GM12892 (cell line): ENCODE results near the gene MNT. TPM values are rescaled to one million over a fixed set of nuclear protein-coding genes. Genes with fewer than 3 reads are reported as not detected.
"Not testable (repeated sequence)": the region's sequence is repeated elsewhere in the genome, so short reads cannot be mapped to it uniquely, and the experiment has no call there.

Experiments used
- DNase-seq: peaks from one replicate; pipeline ENCODE4 v3.0.0; 2011; ENCODE audit not compliant: insufficient read length
- FAIRE-seq: peaks from 2 replicates; lab custom pipeline; 2011; peaks lifted over from hg19 to GRCh38; lab: Jason Lieb, UNC
- POLR2A ChIP-seq: IDR thresholded peaks from 2 replicates; pipeline ENCODE4 v1.6.1; 2011; ENCODE audit warnings: low read depth, low read length, control low read depth
- POLR2AphosphoS5 ChIP-seq: IDR thresholded peaks from 2 replicates; pipeline ENCODE4 v1.6.1; 2011; ENCODE audit warnings: low read depth, low read length, control low read depth
- TAF1 ChIP-seq: IDR thresholded peaks from 2 replicates; pipeline ENCODE4 v1.6.1; 2011; ENCODE audit warnings: low read depth, mild to moderate bottlenecking, control low read depth, low read length, borderline replicate concordance
- polyA plus RNA-seq: library from polyadenylated mRNA; unstranded; fragments of >200 nt; gene quantifications from one replicate; pipeline ENCODE4 v1.2.1, GENCODE V29; 2012; ENCODE audit warnings: missing spikeins, inconsistent platforms; ENCODE audit not compliant: missing spikeins

Gene MNT
- polyA plus RNA-seq: 4.7 TPM

GRCh38 chr17:2400877-2401425, at the start of gene MNT:
TSS of gene MNT (minus strand) at chr17:2401060. CDS start at chr17:2400712, 348 bp downstream.
- DNase-seq: peak; percentile 84
- TF ChIP-seq POLR2AphosphoS5 (peak; percentile 36; the same call in 1 of the 2 replicates), POLR2A (peak; percentile 54; the same call in 1 of the 2 replicates), TAF1 (peak; percentile 71; the same call in 1 of the 2 replicates)
- no peak for FAIRE-seq

GRCh38 chr17:2450016-2450650, 49.3 kb upstream of the MNT start:
- no peak for DNase-seq
- no peak for FAIRE-seq
- no peak for TF ChIP-seq TAF1
- TF ChIP-seq POLR2AphosphoS5: no peak
- no peak for TF ChIP-seq POLR2A

GRCh38 chr17:2449486-2449885, 48.6 kb upstream of the MNT start:
- peak; percentile 27 for FAIRE-seq
- DNase-seq: no peak
- TF ChIP-seq TAF1: no peak
- no peak for TF ChIP-seq POLR2AphosphoS5
- TF ChIP-seq POLR2A: no peak

GRCh38 chr17:2447479-2447878, 46.6 kb upstream of the MNT start:
- DNase-seq, FAIRE-seq: not testable (repeated sequence)

- DNase-seq (no peak), FAIRE-seq (no peak)
- TF ChIP-seq TAF1 (no peak), POLR2AphosphoS5 (no peak), POLR2A (no peak)
These were observed 44.8 kb upstream of the MNT start for GRCh38 chr17:2445638-2446037.

- no peak for FAIRE-seq
- TF ChIP-seq TAF1 (no peak), POLR2A (no peak), POLR2AphosphoS5 (no peak)
These were observed 43.5 kb upstream of the MNT start for GRCh38 chr17:2444382-2444781.

GRCh38 chr17:2442166-2442565, 41.3 kb upstream of the MNT start:
- DNase-seq: no peak
- TF ChIP-seq POLR2A: no peak
- TF ChIP-seq TAF1: no peak
- TF ChIP-seq POLR2AphosphoS5: no peak
- FAIRE-seq: no peak

More at GRCh38 chr17:2444382-2444781, 43.5 kb upstream of the MNT start:
- DNase-seq: no peak

- no peak for FAIRE-seq
- TF ChIP-seq POLR2A (no peak), POLR2AphosphoS5 (no peak), TAF1 (no peak)
- DNase-seq: no peak
These were observed 40.1 kb upstream of the MNT start for GRCh38 chr17:2440930-2441329.

- DNase-seq, FAIRE-seq: not testable (repeated sequence)
These were observed 39.1 kb upstream of the MNT start for GRCh38 chr17:2439997-2440396.

GRCh38 chr17:2438823-2439222, 38.0 kb upstream of the MNT start:
- FAIRE-seq: no peak
- DNase-seq: no peak
- no peak for TF ChIP-seq TAF1
- TF ChIP-seq POLR2A: no peak
- TF ChIP-seq POLR2AphosphoS5: no peak

GRCh38 chr17:2436316-2436905, 35.6 kb upstream of the MNT start:
- no peak for FAIRE-seq
- DNase-seq: no peak
- TF ChIP-seq POLR2AphosphoS5: no peak
- no peak for TF ChIP-seq TAF1
- no peak for TF ChIP-seq POLR2A

GRCh38 chr17:2435862-2436261, 35.0 kb upstream of the MNT start:
- DNase-seq: no peak
- no peak for FAIRE-seq
- TF ChIP-seq POLR2A (no peak), POLR2AphosphoS5 (no peak), TAF1 (no peak)
